Non-pigmented ciliary epithelial cell (primary cell): ENCODE measurements around the gene PTPRT.

ENCODE experiments used
- DNase-seq: peaks from one replicate; pipeline ENCODE4 v3.0.0-alpha.2; 2010; ENCODE audit warnings: low read depth

Gene PTPRT

GRCh38 chr20:42714298-42715141 is 475.2 kb downstream of the PTPRT start:
- DNase-seq = no peak

- no peak for DNase-seq
These were observed 481.4 kb downstream of the PTPRT start for GRCh38 chr20:42708266-42708665.

GRCh38 chr20:42706759-42707158 is 482.9 kb downstream of the PTPRT start:
- DNase-seq = no peak

DNA sequence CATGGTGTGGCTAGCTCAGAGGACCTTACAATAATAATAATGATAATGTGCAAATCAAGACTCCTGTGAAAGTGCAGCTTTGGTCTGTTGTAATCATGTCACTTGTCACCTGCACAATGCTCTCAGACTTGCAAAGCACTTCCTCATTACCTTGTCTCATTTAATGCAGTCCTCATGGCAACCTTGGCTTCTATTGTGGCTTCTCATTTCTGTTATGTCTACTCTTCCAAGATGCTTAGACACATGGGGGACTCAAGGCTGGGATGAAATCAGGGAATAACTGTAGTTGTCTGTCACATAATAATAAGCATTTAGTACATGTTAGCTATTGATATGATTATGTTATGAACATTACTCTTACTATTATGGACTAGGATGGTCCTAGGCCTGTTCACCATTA is 484.2 kb downstream of the PTPRT start:
- DNase-seq = no peak

- DNase-seq = no peak
These were observed 486.0 kb downstream of the PTPRT start for GRCh38 chr20:42703744-42704143.

- no peak for DNase-seq
These were observed 487.8 kb downstream of the PTPRT start for GRCh38 chr20:42701948-42702347.

DNA sequence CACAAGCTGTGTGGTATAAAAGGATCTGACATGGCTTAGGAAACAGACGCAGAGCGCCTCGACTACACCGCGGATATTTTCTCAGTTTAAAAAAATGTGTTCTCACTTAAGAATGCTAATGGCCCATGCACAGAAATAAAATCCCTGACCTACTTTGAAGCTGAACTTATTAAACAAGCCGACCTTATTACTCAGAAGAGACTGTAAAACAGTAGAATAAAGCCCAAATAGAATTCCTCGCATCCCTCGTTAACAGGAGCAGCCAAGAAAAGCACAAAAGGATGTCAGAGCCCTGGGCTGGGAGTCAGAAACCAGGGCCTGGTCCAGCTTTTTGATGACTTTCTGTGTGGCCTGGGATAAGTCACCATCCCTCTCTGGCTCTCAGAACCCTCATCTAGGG is 489.3 kb downstream of the PTPRT start:
- DNase-seq = no peak

DNA sequence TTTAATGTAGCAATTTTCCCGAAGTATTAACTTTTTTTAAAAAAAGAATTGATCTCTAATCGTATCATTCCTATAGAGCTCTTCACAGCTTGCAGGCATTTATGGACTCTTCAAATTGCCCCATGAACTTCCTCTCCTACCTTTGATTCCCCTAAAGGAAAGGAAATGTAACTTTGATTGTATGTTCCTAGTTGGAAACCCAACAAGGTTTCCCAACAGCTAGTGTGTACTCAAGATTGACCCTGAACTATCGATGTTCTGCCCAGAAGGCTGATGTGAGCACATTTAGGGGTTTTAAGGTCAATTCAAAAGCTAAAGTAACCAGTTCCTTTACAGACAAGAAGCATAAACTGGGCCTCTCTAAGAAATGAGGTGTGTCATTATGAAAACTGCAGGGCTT is 491.7 kb downstream of the PTPRT start:
- no peak for DNase-seq

DNA sequence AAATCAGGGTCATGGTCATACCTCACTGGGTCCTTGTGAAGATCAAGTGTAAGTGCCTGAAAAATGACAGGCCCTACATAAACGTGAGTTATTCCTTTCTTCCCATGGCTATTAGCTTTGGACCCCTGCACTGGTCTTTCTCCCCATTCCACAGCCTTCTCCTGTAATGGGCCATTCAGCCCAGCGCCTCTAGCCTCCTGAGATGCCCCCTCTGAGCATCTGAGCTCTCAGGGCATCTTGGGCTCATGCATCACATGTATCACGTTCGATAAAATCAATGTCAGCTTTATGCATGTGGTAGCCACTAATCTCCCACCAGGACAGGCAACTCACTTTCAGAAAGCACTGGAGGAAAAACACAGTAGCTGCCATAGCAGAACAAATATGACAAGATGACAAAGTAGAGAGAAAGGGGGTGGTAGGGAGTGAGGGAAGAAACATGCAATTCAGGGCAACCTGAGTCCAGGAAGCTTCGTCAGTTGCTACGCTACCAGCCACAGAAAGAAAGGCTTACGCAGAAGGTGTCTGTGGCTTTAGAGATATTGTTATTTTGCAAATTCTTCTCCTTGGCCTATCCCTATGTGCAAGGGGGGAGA is 498.8 kb downstream of the PTPRT start:
- no peak for DNase-seq

GRCh38 chr20:42688576-42688975 is 501.1 kb downstream of the PTPRT start:
- no peak for DNase-seq

GRCh38 chr20:42686057-42686456 is 503.6 kb downstream of the PTPRT start:
- DNase-seq = no peak

DNA sequence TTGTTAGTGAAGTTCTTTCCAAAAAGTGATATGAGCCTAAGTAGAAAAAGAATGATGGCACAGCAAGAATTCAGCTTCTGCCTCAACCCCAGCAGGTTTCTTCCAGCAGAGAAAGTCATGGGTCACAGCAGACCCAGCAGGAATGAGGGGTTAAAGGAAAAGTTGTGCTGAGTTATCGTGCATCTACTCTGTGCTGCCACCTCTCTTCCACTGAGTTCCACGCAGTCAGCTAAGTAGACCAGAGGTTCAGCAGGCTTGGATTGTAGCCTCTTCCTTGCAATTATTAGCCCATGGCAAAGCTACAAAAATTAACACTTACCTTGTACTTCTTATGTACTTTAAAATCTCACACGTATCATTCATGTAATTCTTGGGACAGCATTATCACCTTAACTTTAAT is 510.8 kb downstream of the PTPRT start:
- no peak for DNase-seq

DNA sequence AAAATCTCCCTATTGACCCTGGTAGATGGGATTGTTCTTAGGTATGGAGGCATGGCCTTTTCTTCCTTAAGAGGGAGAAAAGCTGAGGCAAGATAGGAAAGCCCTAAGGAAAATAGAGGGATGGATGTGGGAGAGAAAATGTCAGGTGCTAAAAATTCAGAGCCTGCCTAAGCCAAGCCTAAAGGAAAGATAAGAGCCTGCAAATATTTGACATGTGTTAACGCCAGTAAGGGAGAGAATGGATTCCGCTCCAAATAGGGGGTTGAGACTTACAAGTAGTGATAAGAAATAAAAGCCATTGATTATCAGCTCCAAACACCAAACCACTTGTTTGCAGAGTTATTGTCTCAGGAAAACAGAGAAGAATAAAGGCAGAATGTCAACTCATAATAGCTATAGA is 533.6 kb downstream of the PTPRT start:
- DNase-seq = no peak

DNA sequence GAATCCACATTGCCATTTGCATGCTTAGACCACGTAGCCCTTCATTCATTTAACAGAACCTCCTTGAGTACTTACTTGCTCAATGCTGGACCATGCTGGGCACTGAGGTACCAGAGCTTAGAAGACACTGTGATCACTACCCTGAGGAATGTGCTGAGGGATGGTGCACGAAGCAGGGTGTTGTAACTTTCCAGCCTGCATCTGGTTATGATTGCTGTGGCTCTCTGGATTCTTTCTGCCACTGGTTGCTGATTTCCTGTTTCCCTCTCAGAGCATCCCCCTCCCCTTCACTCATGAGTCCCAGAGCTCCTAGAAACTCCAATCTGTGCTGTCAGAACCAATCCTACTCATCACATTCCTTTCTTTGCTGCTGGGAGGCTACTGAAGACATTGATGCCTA is 537.4 kb downstream of the PTPRT start:
- no peak for DNase-seq

DNA sequence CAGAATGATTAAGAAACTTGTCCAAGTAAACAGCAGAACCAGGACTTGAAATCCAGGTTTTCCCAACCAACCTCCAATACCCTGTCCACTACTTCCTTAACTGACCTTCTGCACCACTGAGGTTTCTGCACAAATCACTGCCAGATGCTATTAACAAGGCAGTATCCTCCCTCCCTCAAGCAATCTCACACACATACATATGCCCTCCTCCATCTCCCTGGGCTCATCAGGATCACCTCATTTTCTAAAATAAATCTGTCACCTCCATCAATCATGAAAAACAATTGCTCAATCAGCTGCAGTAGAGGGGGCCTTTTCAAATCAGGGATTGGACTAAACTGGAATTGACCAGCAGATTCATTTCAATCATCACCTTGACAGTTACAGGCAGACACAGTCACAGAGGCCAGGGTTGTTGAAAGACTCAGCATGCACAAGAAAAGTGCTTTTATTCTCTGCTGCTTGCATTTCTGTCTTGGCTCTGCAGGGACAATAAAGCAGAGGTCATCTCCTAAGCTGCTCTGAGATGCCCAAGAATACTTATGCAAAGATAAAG is 539.4 kb downstream of the PTPRT start:
- DNase-seq = no peak

DNA sequence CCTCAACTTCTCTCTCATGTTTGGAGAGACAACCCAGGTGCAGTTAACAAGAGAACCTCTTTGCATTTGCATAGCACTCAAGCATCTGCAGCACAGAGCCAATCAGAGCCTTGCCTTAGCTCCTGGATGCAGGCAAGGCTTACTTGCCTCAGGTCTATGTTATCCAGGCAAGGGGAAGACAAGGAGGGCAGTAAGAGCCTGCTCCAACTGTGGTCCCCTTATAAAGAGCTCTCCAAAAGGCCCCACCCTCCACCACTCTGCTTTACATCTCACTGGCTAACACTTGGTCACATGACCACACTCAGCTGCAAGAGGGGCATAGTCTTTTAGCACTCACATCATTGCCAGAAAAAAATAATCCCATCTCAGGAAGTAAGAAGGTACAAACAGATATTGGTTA is 540.0 kb downstream of the PTPRT start:
- no peak for DNase-seq

- DNase-seq = no peak
These were observed 543.5 kb downstream of the PTPRT start for GRCh38 chr20:42646250-42646649.

DNA sequence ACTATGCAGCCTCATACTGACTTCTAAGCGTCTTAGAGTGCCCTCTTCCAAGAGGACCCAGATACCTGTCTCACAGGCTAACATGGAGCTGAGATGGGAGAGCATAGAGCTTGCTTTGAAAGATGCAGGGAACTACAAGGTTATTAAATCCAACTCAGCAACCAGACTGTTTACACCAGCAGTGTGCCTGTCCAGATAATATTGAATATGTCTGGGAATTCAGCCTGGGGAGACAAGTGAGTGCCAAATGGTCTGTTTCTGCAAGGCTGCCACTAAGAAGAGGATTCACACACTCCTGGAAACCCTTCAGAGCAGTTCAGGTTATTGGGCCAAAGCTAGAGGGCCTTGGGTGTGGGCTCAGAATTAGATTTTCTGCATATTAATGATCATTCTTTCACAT is 547.8 kb downstream of the PTPRT start:
- DNase-seq = no peak

DNA sequence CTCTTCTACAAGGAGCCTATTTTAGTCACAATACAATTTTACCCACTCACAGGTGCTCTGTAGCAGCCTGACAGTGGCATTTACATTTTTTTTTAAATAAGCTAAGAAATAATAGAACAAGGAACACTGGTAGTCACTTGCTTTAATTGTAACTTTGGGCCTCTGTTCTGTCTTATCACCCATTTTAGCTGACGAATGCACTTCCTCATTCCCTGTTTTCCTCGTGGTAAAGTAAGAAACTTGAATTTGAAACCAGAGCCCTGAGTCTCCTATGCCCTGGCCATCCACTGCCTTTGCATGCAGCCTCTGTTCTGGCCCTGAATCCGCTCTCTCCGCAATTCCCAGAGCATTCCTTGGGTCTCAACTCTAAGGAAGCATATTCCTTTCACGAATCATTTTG is 550.6 kb downstream of the PTPRT start:
- DNase-seq = no peak

- no peak for DNase-seq
These were observed 553.9 kb downstream of the PTPRT start for GRCh38 chr20:42635699-42636411.

- DNase-seq = no peak
These were observed 555.5 kb downstream of the PTPRT start for GRCh38 chr20:42634156-42634555.

DNA sequence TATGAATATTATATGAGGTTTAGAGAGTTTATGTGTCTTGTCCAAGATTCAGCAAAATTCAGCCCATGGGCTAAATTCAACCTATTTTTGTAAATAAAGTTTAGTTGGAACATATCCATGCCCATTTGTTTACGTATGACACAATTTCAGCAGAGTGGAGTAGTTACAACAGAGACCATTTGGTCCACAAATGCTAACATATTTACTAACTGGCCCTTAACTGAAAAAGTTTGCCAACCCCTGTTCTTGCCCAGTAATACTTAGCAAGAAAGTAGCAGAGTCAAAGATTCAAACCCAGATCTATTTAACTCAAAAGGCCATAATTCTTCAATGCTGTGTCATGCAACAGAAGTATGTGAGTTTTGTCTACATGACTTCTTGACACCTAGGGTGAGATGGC is 561.0 kb downstream of the PTPRT start:
- no peak for DNase-seq

DNA sequence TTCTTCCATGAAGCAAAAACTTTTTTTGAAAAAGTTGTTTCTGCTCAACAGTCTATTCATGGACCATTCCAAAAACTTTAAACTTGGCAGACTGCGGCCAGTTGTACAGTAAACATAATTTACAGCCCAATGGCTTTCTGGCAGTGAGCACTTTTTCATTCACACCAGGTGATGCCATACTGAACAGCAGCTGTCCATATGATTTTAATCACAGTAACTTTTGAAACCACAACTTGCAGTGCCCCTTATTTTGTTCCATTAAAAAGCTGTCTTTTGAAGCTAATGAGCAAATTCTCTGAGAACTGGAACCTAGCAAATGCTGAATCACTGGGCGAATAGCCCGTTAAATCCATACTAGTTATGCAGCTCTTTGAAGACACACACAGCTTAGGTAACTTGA is 576.6 kb downstream of the PTPRT start:
- no peak for DNase-seq
